ENCODE data around the gene SOX1.

The SOX1 gene

GRCh38 chr13:112073245-112074138, 6.5 kb downstream of the SOX1 start:
- Histone ChIP-seq H3K27ac (ENCODE audit: low read length, poor library complexity, severe bottlenecking) (no peak overlapping the region), H3K4me1 (ENCODE audit: control insufficient read depth, insufficient read depth, low read depth, low read length) (peaks cover 22% of the 10 kb centered on the region), H3K27me3 (ENCODE audit: control insufficient read depth in 1 of 2, insufficient read depth in 1 of 2, low read length in 2 of 2) (peaks cover 74 to 79% of the 10 kb centered on the region in 2 experiments), H3K36me3 (ENCODE audit: control insufficient read depth in 1 of 2, insufficient read depth in 2 of 2, low read depth in 1 of 2, low read length in 2 of 2) (peaks cover 0 to 3% of the 10 kb centered on the region in 2 experiments), H3K14ac (ENCODE audit: low read length in 2 of 2) (no peak overlapping the region), H4K8ac (ENCODE audit: low read length) (no peak overlapping the region), H3K4me3 (ENCODE audit: insufficient read depth in 1 of 2, low read depth in 1 of 2, low read length in 2 of 2) (no peak overlapping the region), H4K91ac (ENCODE audit: low read length) (no peak overlapping the region), H3K18ac (ENCODE audit: low read depth in 1 of 2, low read length in 2 of 2) (no peak overlapping the region), H3K4ac (ENCODE audit: low read depth in 1 of 2, low read length in 2 of 2) (no peak overlapping the region), H2BK15ac (ENCODE audit: low read depth, poor library complexity, severe bottlenecking) (no peak overlapping the region), H2AK5ac (ENCODE audit: low read length, severe bottlenecking) (no peak overlapping the region), H3K4me2 (ENCODE audit: low read length, poor library complexity, severe bottlenecking) (no peak overlapping the region), H3K9me3 (ENCODE audit: control insufficient read depth, low read length) (no peaks in the 10 kb centered on the region), H2BK5ac (ENCODE audit: low read depth, low read length, poor library complexity, severe bottlenecking) (no peak overlapping the region), H3K23ac (ENCODE audit: low read length in 2 of 2) (no peak overlapping the region), H2BK120ac (ENCODE audit: low read depth, low read length) (no peak overlapping the region), H3K9ac (ENCODE audit: low read length) (no peak overlapping the region), H2BK12ac (ENCODE audit: low read length in 2 of 2) (no peak overlapping the region), H2AFZ (ENCODE audit: low read depth, low read length) (no peak overlapping the region), H3K79me1 (replicated peaks; ENCODE audit: low read length, poor library complexity, severe bottlenecking) (no peaks in the 10 kb centered on the region)
- 3% methylated on average over 49 of the region's 77 CpGs for WGBS
- DNase-seq = no peak

- Histone ChIP-seq H2AK5ac (ENCODE audit: low read length, severe bottlenecking) (no peak overlapping the region), H2BK120ac (ENCODE audit: low read depth, low read length) (no peak overlapping the region), H3K9ac (ENCODE audit: low read length) (no peak overlapping the region), H4K8ac (ENCODE audit: low read length) (no peak overlapping the region), H2BK12ac (ENCODE audit: low read length in 2 of 2) (no peak overlapping the region), H2BK5ac (ENCODE audit: low read depth, low read length, poor library complexity, severe bottlenecking) (no peak overlapping the region), H2BK15ac (ENCODE audit: low read depth, poor library complexity, severe bottlenecking) (no peak overlapping the region), H3K4me2 (ENCODE audit: low read length, poor library complexity, severe bottlenecking) (no peak overlapping the region), H3K14ac (ENCODE audit: low read length in 2 of 2) (no peak overlapping the region), H3K27me3 (ENCODE audit: control insufficient read depth in 1 of 2, insufficient read depth in 1 of 2, low read length in 2 of 2) (peaks cover 73 to 78% of the 10 kb centered on the region in 2 experiments), H3K4me1 (ENCODE audit: control insufficient read depth, insufficient read depth, low read depth, low read length) (peaks cover 18% of the 10 kb centered on the region), H3K9me3 (ENCODE audit: control insufficient read depth, low read length) (no peaks in the 10 kb centered on the region), H2AFZ (ENCODE audit: low read depth, low read length) (no peak overlapping the region), H3K27ac (ENCODE audit: low read length, poor library complexity, severe bottlenecking) (no peak overlapping the region), H3K4me3 (ENCODE audit: insufficient read depth in 1 of 2, low read depth in 1 of 2, low read length in 2 of 2) (no peak overlapping the region), H3K18ac (ENCODE audit: low read depth in 1 of 2, low read length in 2 of 2) (no peak overlapping the region), H3K4ac (ENCODE audit: low read depth in 1 of 2, low read length in 2 of 2) (no peak overlapping the region), H3K79me1 (replicated peaks; ENCODE audit: low read length, poor library complexity, severe bottlenecking) (no peaks in the 10 kb centered on the region), H3K23ac (ENCODE audit: low read length in 2 of 2) (no peak overlapping the region), H4K91ac (ENCODE audit: low read length) (no peak overlapping the region), H3K36me3 (ENCODE audit: control insufficient read depth in 1 of 2, insufficient read depth in 2 of 2, low read depth in 1 of 2, low read length in 2 of 2) (no peaks in the 10 kb centered on the region)
- 5% methylated on average over 11 of the region's 17 CpGs for WGBS
- DNase-seq = no peak
Observed at GRCh38 chr13:112074139-112074865, 7.4 kb downstream of the SOX1 start.

- H2AK5ac ChIP-seq (ENCODE audit: low read length, severe bottlenecking) = no peak overlapping the region
- no peak overlapping the region for H3K23ac ChIP-seq (ENCODE audit: low read length in 2 of 2)
- no peak overlapping the region for H3K4me2 ChIP-seq (ENCODE audit: low read length, poor library complexity, severe bottlenecking)
- H3K9ac ChIP-seq (ENCODE audit: low read length) = no peak overlapping the region
- no peak for DNase-seq
- H3K27ac ChIP-seq (ENCODE audit: low read length, poor library complexity, severe bottlenecking) = no peak overlapping the region
- 0% methylated on average over 3 of the region's 3 CpGs for WGBS
- no peak overlapping the region for H2BK120ac ChIP-seq (ENCODE audit: low read depth, low read length)
- no peak overlapping the region for H2AFZ ChIP-seq (ENCODE audit: low read depth, low read length)
- no peak overlapping the region for H3K4me3 ChIP-seq (ENCODE audit: insufficient read depth in 1 of 2, low read depth in 1 of 2, low read length in 2 of 2)
- H3K27me3 ChIP-seq (ENCODE audit: control insufficient read depth in 1 of 2, insufficient read depth in 1 of 2, low read length in 2 of 2) = peaks cover 47 to 51% of the 10 kb centered on the region in 2 experiments
- H2BK12ac ChIP-seq (ENCODE audit: low read length in 2 of 2) = no peak overlapping the region
- H3K4me1 ChIP-seq (ENCODE audit: control insufficient read depth, insufficient read depth, low read depth, low read length) = peaks cover 12% of the 10 kb centered on the region
- H4K8ac ChIP-seq (ENCODE audit: low read length) = no peak overlapping the region
- no peak overlapping the region for H2BK15ac ChIP-seq (ENCODE audit: low read depth, poor library complexity, severe bottlenecking)
- no peak overlapping the region for H3K18ac ChIP-seq (ENCODE audit: low read depth in 1 of 2, low read length in 2 of 2)
- no peak overlapping the region for H3K4ac ChIP-seq (ENCODE audit: low read depth in 1 of 2, low read length in 2 of 2)
- no peak overlapping the region for H3K14ac ChIP-seq (ENCODE audit: low read length in 2 of 2)
- no peaks in the 10 kb centered on the region for H3K36me3 ChIP-seq (ENCODE audit: control insufficient read depth in 1 of 2, insufficient read depth in 2 of 2, low read depth in 1 of 2, low read length in 2 of 2)
- no peak overlapping the region for H4K91ac ChIP-seq (ENCODE audit: low read length)
- H3K79me1 ChIP-seq (replicated peaks; ENCODE audit: low read length, poor library complexity, severe bottlenecking) = no peaks in the 10 kb centered on the region
- H3K9me3 ChIP-seq (ENCODE audit: control insufficient read depth, low read length) = peaks cover 9% of the 10 kb centered on the region
- no peak overlapping the region for H2BK5ac ChIP-seq (ENCODE audit: low read depth, low read length, poor library complexity, severe bottlenecking)
Observed at GRCh38 chr13:112077729-112078128, 10.8 kb downstream of the SOX1 start.

- Histone ChIP-seq H3K79me1 (replicated peaks; ENCODE audit: low read length, poor library complexity, severe bottlenecking) (no peaks in the 10 kb centered on the region), H3K9me3 (ENCODE audit: control insufficient read depth, low read length) (peaks cover 12% of the 10 kb centered on the region), H2BK12ac (ENCODE audit: low read length in 2 of 2) (no peak overlapping the region), H3K4ac (ENCODE audit: low read depth in 1 of 2, low read length in 2 of 2) (no peak overlapping the region), H2AK5ac (ENCODE audit: low read length, severe bottlenecking) (no peak overlapping the region), H2AFZ (ENCODE audit: low read depth, low read length) (no peak overlapping the region), H2BK120ac (ENCODE audit: low read depth, low read length) (no peak overlapping the region), H3K27ac (ENCODE audit: low read length, poor library complexity, severe bottlenecking) (no peak overlapping the region), H3K4me3 (ENCODE audit: insufficient read depth in 1 of 2, low read depth in 1 of 2, low read length in 2 of 2) (no peak overlapping the region), H3K18ac (ENCODE audit: low read depth in 1 of 2, low read length in 2 of 2) (no peak overlapping the region), H3K27me3 (ENCODE audit: control insufficient read depth in 1 of 2, insufficient read depth in 1 of 2, low read length in 2 of 2) (peaks cover 46 to 51% of the 10 kb centered on the region in 2 experiments), H3K4me2 (ENCODE audit: low read length, poor library complexity, severe bottlenecking) (no peak overlapping the region), H4K91ac (ENCODE audit: low read length) (no peak overlapping the region), H3K23ac (ENCODE audit: low read length in 2 of 2) (no peak overlapping the region), H2BK5ac (ENCODE audit: low read depth, low read length, poor library complexity, severe bottlenecking) (no peak overlapping the region), H3K36me3 (ENCODE audit: control insufficient read depth in 1 of 2, insufficient read depth in 2 of 2, low read depth in 1 of 2, low read length in 2 of 2) (no peaks in the 10 kb centered on the region), H3K4me1 (ENCODE audit: control insufficient read depth, insufficient read depth, low read depth, low read length) (peaks cover 7% of the 10 kb centered on the region), H3K9ac (ENCODE audit: low read length) (no peak overlapping the region), H4K8ac (ENCODE audit: low read length) (no peak overlapping the region), H2BK15ac (ENCODE audit: low read depth, poor library complexity, severe bottlenecking) (no peak overlapping the region), H3K14ac (ENCODE audit: low read length in 2 of 2) (no peak overlapping the region)
- no peak for DNase-seq
- 30% methylated on average over 16 of the region's 16 CpGs for WGBS
Observed at GRCh38 chr13:112078216-112078615, 11.3 kb downstream of the SOX1 start.
